Fibroblast of mammary gland (primary cell): ENCODE data around the gene CSK.

Experiments
- DNase-seq: peaks from one replicate; pipeline ENCODE4 v3.0.0-alpha.2; 2010; ENCODE audit warnings: low read depth
- H3K4me3 ChIP-seq: 2 replicates; pipeline ENCODE4 v1.5.1; 2011; ENCODE audit warnings: low read depth, mild to moderate bottlenecking, low read length, moderate library complexity; ENCODE audit not compliant: control insufficient read depth
- CTCF ChIP-seq: conservative IDR thresholded peaks from 2 replicates; pipeline ENCODE4 v1.5.1; 2011; ENCODE audit warnings: low read depth, low read length, inconsistent platforms; ENCODE audit not compliant: control insufficient read depth, insufficient read depth

The CSK gene

DNA sequence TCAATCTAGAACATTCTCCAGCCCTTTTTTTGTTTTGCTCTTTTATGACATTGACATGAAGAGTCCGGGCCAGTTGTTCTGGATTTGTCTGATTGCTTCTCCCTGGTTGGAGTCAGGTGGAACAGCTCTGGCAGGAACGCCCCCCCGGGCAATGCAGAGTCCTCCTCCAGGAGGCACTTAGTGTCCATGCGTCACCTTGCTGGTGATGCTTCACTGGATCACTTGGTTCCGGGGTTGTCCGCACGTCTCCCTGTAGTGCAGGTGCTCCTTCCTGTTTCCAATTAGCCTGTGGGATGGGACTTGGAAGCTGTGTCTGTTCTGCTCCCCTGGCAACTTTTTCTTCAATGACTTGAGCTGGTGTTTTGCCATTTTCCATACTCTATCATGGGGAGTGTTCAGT lies 9.8 kb downstream of the CSK start:
- H3K4me3 ChIP-seq, result no peak overlapping the region
- no peak for TF ChIP-seq CTCF

GRCh38 chr15:74792227-74793016 lies 10.5 kb downstream of the CSK start:
- no peak for TF ChIP-seq CTCF
- H3K4me3 ChIP-seq, result no peak overlapping the region
- DNase-seq, result no peak

More for the DNA sequence above, 9.8 kb downstream of the CSK start:
- no peak for DNase-seq

DNA sequence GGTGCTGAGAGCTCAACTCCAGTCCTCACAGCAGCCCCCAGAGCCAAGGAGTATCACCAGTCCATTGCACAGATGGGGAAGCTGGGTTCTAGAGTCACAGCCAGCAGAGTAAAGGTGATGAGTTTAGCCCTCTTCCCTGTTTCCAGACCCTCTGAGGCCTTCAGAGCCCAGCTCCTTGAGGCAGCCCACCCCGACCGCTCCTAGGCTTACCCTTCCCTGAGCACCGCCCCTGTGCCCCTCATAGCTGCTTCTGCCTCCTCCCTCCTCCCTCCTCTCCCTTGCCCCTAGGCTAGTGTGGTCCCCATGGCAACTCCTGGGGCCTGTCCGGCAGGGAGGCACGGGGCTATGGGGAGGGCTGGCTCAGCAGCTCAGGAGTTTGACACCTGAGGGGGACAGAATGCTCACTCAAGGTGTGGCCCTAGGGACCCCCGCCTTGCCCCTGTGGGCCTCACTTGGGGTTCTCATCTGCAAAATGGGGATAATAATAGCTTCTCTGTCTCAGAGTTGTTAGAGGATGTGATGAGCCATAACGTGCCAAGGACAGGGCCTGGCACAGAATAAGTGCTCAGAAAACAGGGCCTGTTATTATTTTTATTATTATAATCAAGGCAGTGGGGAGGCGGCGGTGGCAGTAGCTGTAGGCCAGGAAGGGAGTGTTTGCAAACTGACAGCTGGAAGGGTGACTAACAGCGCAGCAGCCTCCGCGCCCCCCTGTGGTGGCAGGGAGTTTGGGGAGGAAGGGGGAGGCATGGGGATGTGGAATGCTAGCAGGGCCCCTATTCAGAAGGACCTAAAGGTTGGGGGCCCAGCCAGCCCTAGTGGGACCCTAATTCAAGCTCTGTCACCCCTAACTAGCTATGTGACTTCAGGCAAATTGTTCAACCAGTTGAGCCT lies 11.5 kb downstream of the CSK start:
- no peak for DNase-seq
- H3K4me3 ChIP-seq, result no peak overlapping the region
- no peak for TF ChIP-seq CTCF

DNA sequence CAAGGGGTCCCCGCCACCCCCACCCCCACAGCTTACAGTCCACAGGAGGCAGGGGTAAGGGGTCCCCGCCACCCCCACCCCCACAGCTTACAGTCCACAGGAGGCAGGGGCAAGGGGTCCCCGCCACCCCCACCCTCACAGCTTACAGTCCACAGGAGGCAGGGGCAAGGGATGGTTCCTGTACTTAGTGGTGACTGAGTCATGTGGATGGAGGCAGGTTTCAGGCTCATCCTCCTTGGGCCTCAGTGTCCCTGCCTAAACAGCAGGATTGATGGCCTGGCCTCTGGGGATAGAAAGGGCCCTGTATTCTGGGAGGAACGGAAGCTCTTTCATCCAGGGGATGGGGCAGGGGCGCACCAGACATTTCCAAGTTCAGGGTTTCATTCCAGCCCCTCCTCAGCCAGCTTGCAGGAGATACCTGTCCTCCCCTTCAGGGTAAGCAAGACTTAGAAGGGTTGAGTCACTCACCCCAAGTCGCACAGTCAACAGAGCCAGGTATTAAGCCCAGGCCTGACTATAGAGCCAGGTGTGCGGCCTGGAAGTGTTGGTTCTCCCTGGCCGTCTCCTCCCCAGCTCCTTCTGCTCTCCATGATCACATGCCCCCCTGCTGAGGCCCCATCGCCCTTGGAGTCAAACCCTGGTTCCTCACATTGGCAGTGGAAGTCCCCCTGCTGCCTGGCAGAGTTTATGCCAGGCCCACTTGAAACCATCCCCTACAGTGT lies 12.5 kb downstream of the CSK start:
- TF ChIP-seq CTCF, result no peak
- no peak overlapping the region for H3K4me3 ChIP-seq
- no peak for DNase-seq

DNA sequence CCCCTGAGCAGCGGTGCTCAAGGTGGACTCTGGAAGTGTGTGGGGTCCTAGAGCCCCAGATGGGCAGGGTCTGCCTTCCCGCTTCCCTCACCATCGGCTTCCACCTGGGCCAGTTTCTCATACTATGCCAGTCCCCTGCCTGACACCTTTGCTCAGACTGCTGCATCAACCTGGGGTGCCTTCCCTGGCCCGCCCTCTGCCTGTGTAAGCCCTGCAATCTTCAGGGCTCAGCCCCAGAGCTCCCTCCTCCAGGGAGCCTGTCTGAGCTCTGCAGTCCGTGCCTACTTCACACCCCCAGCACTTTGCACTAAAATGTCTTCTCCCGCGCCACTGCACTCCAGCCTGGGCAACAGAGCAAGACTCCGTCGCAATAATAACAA lies 13.1 kb downstream of the CSK start:
- DNase-seq, result no peak
- no peak for TF ChIP-seq CTCF
- no peak overlapping the region for H3K4me3 ChIP-seq

- TF ChIP-seq CTCF, result no peak
- no peak for DNase-seq
- H3K4me3 ChIP-seq, result no peak overlapping the region
These were observed 14.2 kb downstream of the CSK start for GRCh38 chr15:74795966-74796625.
